Activated CD4-positive, alpha-beta T cell treated with anti-CD3 and anti-CD28 coated beads, Interleukin-2, Interleukin-4, amounts not matched to agents 100 ng/mL and 50 ng/mL, durations not matched to agents 16 hours and 8 hours (primary cell): Measurements from ENCODE around the gene ISCU.
"Not testable (repeated sequence)": the region's sequence is repeated elsewhere in the genome, so short reads cannot be mapped to it uniquely, and the experiment has no call there.

ENCODE experiments used
- DNase-seq: peaks from one replicate; pipeline ENCODE4 v3.0.0-alpha.2; 2020; ENCODE audit warnings: low spot score

ISCU gene

DNA sequence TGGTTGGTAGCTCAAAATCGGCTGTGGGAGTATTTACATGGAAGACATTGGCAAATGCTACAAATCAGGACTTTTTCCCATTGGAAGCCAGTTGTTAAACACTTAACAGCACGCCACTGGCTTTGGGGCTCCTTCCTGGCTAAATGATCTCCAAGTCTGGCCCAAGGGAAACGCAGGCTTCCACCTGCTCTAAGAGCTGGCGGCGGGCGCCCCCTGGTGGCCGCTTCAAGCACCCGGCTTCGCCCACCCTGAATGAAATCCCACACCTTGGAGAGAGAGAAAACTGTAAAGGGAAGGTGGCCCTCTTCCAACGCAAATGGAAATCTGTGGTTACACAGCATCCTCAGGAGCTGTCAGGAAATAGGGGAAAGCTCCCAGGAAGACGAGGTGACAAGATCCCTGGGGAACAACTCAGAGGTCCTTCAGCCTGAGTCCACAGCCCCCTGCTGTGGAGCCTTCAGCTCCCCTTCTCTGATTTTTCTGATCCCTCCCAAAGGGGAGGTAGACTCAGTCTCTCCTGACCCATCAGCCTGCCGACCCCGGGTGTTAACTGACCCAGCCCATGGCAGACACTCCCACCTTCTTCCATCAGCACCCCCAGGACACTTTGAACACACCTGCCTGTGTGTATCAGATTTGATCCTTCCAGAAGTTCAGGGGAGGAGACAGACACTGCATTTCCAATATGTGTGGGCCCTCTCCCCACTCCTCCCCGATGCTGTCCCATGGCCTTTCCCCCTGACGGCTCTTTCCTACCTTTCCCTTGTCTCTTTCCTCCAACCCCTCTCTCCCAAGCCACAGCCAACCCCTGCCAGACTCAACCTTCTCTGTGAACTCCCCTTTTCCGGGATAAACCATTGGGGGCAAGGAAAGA, 55.9 kb downstream of the ISCU start:
- peak; percentile 76 for DNase-seq

DNA sequence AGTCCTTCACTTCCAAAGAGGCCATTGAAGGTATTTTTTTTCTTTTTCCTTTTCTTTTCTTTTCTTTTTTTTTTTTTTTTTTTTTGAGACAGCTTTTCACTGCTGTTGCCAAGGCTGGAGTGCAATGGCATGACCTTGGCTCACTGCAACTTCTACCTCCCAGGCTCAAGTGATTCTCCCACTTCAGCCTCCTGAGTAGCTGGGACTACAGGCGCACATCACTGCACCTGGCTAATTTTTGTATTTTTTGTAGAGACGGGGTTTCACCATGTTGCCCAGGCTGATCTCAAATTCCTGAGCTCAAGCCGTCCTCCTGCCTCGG, 56.5 kb downstream of the ISCU start:
- DNase-seq, result not testable (repeated sequence)
